B cell (primary cell): ENCODE data around the gene ARHGAP31.

ENCODE experiments used
- EZH2 ChIP-seq: IDR thresholded peaks from 2 replicates; pipeline ENCODE4 v1.6.1; 2012; ENCODE audit warnings: borderline replicate concordance, low read depth, mild to moderate bottlenecking, moderate library complexity, low read length; ENCODE audit not compliant: insufficient read depth, poor library complexity, severe bottlenecking
- TF ChIP-seq, protein P1 (sequence below): fragments of 200-600 bp; IDR thresholded peaks from one replicate; pipeline ENCODE4 v1.8.0; 2022; ENCODE audit warnings: antibody characterized with exemption, mild to moderate bottlenecking

DNA sequence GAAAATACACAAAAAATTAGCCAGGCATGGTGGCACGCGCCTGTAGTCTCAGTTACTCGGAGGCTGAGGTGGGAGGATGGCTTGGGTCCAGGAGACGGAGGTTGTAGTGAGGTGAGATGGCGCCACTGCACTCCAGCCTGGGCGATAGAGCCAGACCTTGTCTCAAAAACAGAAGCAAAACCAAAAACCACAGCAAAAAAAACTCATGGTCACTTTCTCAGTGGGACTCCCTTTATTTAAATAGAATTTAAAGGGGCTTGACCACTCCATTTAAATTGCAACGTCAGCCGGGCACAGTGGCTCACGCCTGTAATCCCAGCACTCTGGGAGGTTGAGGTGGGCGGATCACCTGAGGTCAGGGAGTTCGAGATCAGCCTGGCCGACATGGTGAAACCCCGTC, 32.8 kb downstream of the ARHGAP31 start:
- TF ChIP-seq, protein P1, sequence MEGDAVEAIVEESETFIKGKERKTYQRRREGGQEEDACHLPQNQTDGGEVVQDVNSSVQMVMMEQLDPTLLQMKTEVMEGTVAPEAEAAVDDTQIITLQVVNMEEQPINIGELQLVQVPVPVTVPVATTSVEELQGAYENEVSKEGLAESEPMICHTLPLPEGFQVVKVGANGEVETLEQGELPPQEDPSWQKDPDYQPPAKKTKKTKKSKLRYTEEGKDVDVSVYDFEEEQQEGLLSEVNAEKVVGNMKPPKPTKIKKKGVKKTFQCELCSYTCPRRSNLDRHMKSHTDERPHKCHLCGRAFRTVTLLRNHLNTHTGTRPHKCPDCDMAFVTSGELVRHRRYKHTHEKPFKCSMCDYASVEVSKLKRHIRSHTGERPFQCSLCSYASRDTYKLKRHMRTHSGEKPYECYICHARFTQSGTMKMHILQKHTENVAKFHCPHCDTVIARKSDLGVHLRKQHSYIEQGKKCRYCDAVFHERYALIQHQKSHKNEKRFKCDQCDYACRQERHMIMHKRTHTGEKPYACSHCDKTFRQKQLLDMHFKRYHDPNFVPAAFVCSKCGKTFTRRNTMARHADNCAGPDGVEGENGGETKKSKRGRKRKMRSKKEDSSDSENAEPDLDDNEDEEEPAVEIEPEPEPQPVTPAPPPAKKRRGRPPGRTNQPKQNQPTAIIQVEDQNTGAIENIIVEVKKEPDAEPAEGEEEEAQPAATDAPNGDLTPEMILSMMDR = no peak
- TF ChIP-seq EZH2 = no peak
